Loucy (cell line): ENCODE data around the gene NDUFB8.

Experiments
- CTCF ChIP-seq: fragments of 200-600 bp; sonication (generic); conservative IDR thresholded peaks from 2 replicates; pipeline ENCODE4 v1.5.1; 2014; ENCODE audit warnings: mild to moderate bottlenecking, antibody characterized with exemption, low read length
- EZH2phosphoT487 ChIP-seq: fragments of 200-600 bp; IDR thresholded peaks from 2 replicates; pipeline ENCODE4 v1.6.1; 2018; ENCODE audit warnings: antibody characterized with exemption, mild to moderate bottlenecking, moderate library complexity, borderline replicate concordance

DNA sequence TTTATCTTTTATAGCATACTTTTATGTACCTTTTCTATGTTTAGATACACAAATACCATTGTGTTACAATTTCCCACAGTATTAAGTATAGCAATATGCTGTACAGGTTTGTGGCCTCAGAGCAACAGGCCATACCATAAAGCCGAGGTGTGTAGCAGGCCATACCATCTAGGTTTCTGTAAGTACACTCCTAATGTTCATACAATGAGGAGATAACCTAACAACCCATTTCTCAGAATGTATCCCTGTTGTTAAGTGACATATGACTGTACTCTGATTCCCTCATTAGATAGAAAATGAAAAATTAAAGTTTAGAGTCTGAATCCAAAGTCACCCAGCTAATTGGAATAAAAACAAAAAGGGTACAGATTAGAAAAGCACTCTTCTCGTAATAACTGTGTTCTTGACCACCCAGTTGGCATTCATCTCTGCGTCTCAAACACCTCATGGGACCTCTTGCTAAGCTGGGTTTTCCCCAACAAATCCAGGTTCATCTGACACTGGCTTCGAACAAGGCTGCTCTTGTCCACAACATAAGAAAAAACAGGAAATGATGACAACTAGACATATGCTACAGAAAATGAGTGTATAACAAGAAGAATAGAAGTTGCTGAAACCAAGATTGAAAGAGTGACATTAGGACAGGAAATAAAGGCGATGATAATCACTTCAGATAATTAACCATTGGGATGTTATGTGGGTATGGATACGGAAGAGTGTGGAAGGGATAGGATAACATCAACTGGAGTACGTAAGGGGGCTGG lies 1.4 kb downstream of the NDUFB8 start:
- TF ChIP-seq CTCF = no peak
- no peak for TF ChIP-seq EZH2phosphoT487
